HCT116 (cell line): Measurements from ENCODE around the gene MAMLD1. TPM values are rescaled to one million over a fixed set of nuclear protein-coding genes. Genes with fewer than 3 reads are reported as not detected.

Experiments
- ATAC-seq: fragments of 200-7000 bp; cut with Tn5 transposase; 2 replicates; pipeline ENCODE4 v1.9.1; 2020; ENCODE audit warnings: mild to moderate bottlenecking, moderate library complexity
- BruUV-seq: library from RNA; stranded (reverse); fragments of 400-500 nt; replicated peaks from 2 replicates; lab custom pipeline; 2021; lab: Mats Ljungman, UMichigan
- CTCF ChIA-PET: fragments of 300-600 bp; sonication (Branson Sonifier 250); formaldehyde crosslinking; loops from one replicate; lab custom pipeline; 2021; ENCODE audit warnings: antibody characterized with exemption; lab: Charles Lee
- POLR2A ChIA-PET: fragments of 300-600, 350-600 bp; sonication (Branson Sonifier 250); formaldehyde crosslinking; loops from one replicate; lab custom pipeline; 2021; ENCODE audit warnings: antibody characterized with exemption; lab: Charles Lee
- RAD21 ChIA-PET, 2 experiments: fragments of 300-600 bp; sonication (Branson Sonifier 250); formaldehyde crosslinking; loops; one replicate each; lab custom pipeline; 2023; ENCODE audit warnings: low total read pairs in 2 of 2; ENCODE audit not compliant: uncharacterized antibody in 2 of 2, unreplicated experiment in 2 of 2, low non-redundant PET in 1 of 2; lab: Charles Lee
- DNase-seq: peaks from one replicate; pipeline ENCODE4 v3.0.0-alpha.2; 2010; ENCODE audit warnings: low read depth, low spot score
- H2AFZ ChIP-seq: fragments of 200-600 bp; shearing (Covaris generic), sonication (generic); 2 replicates; pipeline ENCODE4 v1.6.1; 2017; ENCODE audit warnings: low read depth, mixed run types, mixed read lengths, antibody characterized with exemption, low read length; ENCODE audit not compliant: poor library complexity, severe bottlenecking
- H3K27ac ChIP-seq: 2 replicates; pipeline ENCODE4 v1.5.1; 2012; ENCODE audit warnings: low read depth, low read length
- H3K27me3 ChIP-seq: fragments of 200-600 bp; sonication (generic); 2 replicates; pipeline ENCODE4 v1.6.1; 2016; ENCODE audit warnings: mixed run types, low read length, mixed read lengths; ENCODE audit not compliant: insufficient read depth
- H3K36me3 ChIP-seq, 2 experiments: fragments of 200-500 bp in 1 of 2; fragments of 200-600 bp in 1 of 2; sonication (Bioruptor generic) in 1 of 2; sonication (generic) in 1 of 2; 2 replicates each; pipeline versions ENCODE4 v1.5.1 to v1.6.1; 2014 to 2016; ENCODE audit warnings: low read length in 2 of 2, inconsistent platforms in 1 of 2, mixed read lengths in 1 of 2, mixed run types in 1 of 2; ENCODE audit not compliant: insufficient read depth in 2 of 2, control insufficient read depth in 1 of 2
- H3K4me1 ChIP-seq, 2 experiments: fragments of 200-600 bp in 1 of 2; sonication (generic) in 1 of 2; 2 replicates each; pipeline versions ENCODE4 v1.5.1 to v1.6.1; 2012 to 2017; ENCODE audit warnings: low read length in 2 of 2, inconsistent platforms in 1 of 2, mild to moderate bottlenecking in 1 of 2, mixed read lengths in 1 of 2, mixed run types in 1 of 2, moderate library complexity in 1 of 2; ENCODE audit not compliant: insufficient read depth in 2 of 2, control insufficient read depth in 1 of 2
- H3K4me2 ChIP-seq: fragments of 200-600 bp; sonication (generic); 2 replicates; pipeline ENCODE4 v1.6.1; 2017; ENCODE audit warnings: mixed run types, low read length, mixed read lengths
- H3K4me3 ChIP-seq, 2 experiments: fragments of 200-600 bp in 1 of 2; sonication (generic) in 1 of 2; replicated peaks in 1 of 2; 2 replicates each; pipeline ENCODE4 v1.5.1; 2011 to 2016; ENCODE audit warnings: low read length in 2 of 2, control low read depth in 1 of 2, low read depth in 1 of 2, mild to moderate bottlenecking in 1 of 2, mixed read lengths in 1 of 2, mixed run types in 1 of 2
- H3K79me2 ChIP-seq: fragments of 200-600 bp; sonication (generic); 2 replicates; pipeline ENCODE4 v1.6.1; 2017; ENCODE audit warnings: mild to moderate bottlenecking, mixed run types, low read length, moderate library complexity, mixed read lengths; ENCODE audit not compliant: insufficient read depth
- H3K9ac ChIP-seq: fragments of 200-600 bp; sonication (generic); 2 replicates; pipeline ENCODE4 v1.6.1; 2016; ENCODE audit warnings: low read length, mixed read lengths
- H3K9me2 ChIP-seq: fragments of 200-600 bp; sonication (generic), shearing (Covaris generic); 2 replicates; pipeline ENCODE4 v1.6.1; 2017; ENCODE audit warnings: mixed run types, mild to moderate bottlenecking, moderate library complexity; ENCODE audit not compliant: insufficient read depth
- H3K9me3 ChIP-seq, 2 experiments: fragments of 200-500 bp in 1 of 2; fragments of 200-600 bp in 1 of 2; sonication (Bioruptor generic) in 1 of 2; sonication (generic) in 1 of 2; 2 replicates each; pipeline ENCODE4 v1.6.1; 2014 to 2017; ENCODE audit warnings: low read length in 2 of 2, mixed read lengths in 2 of 2, inconsistent platforms in 1 of 2, low read depth in 1 of 2, mild to moderate bottlenecking in 1 of 2, mixed run types in 1 of 2, moderate library complexity in 1 of 2; ENCODE audit not compliant: control insufficient read depth in 1 of 2, insufficient read depth in 1 of 2
- H4K20me1 ChIP-seq: fragments of 200-600 bp; sonication (generic), shearing (Covaris generic); 2 replicates; pipeline ENCODE4 v1.6.1; 2017; ENCODE audit warnings: mixed run types, mild to moderate bottlenecking, moderate library complexity; ENCODE audit not compliant: insufficient read depth
- CTCF ChIP-seq, 3 experiments: fragments of 200-600 bp in 1 of 3; sonication (generic) in 1 of 3; IDR thresholded peaks in 2 of 3; conservative IDR thresholded peaks in 1 of 3; 2 replicates each; pipeline ENCODE4 v1.5.1; 2012 to 2017; ENCODE audit warnings: low read depth in 2 of 3, low read length in 2 of 3, antibody characterized with exemption in 1 of 3, borderline replicate concordance in 1 of 3, control low read depth in 1 of 3, mild to moderate bottlenecking in 1 of 3, mixed read lengths in 1 of 3, mixed run types in 1 of 3, moderate library complexity in 1 of 3; ENCODE audit not compliant: insufficient read depth in 1 of 3
- REST ChIP-seq: IDR thresholded peaks from 2 replicates; pipeline ENCODE4 v1.6.1; 2012; ENCODE audit warnings: low read depth
- SRF ChIP-seq: IDR thresholded peaks from 2 replicates; pipeline ENCODE4 v1.6.1; 2012; ENCODE audit warnings: low read depth
- TCF7L2 ChIP-seq: IDR thresholded peaks from 2 replicates; pipeline ENCODE4 v1.7.0; 2011; ENCODE audit warnings: borderline replicate concordance, inconsistent platforms; ENCODE audit not compliant: insufficient read depth, insufficient read length; ENCODE audit errors: extremely low read depth
- YY1 ChIP-seq: IDR thresholded peaks from 2 replicates; pipeline ENCODE4 v1.6.1; 2011; ENCODE audit warnings: low read length, low read depth, moderate library complexity, mild to moderate bottlenecking; ENCODE audit not compliant: insufficient replicate concordance; ENCODE audit errors: extremely low read depth
- intact Hi-C: fragments of 100-400 bp; cut with micrococcal nuclease; formaldehyde crosslinking; loops from 2 replicates; pipeline ENCODE4 v1.10.0; 2022
- total RNA-seq: library from RNA; stranded (reverse); gene quantifications from one replicate; pipeline ENCODE4 v1.2.1, GENCODE V29; 2021; ENCODE audit not compliant: unreplicated experiment

The MAMLD1 gene
- total RNA-seq, 1 experiment from 2014 or later = 3.6 TPM

GRCh38 chrX:150502979-150503897 is 140.1 kb downstream of the MAMLD1 start:
- ATAC-seq = peak; percentile 36; the same call in 1 of the 2 replicates

More at GRCh38 chrX:150502979-150503897, 140.1 kb downstream of the MAMLD1 start:
- DNase-seq = no peak
- Histone ChIP-seq H3K36me3 (no peaks in the 10 kb centered on the region), H3K9me3 (no peaks in the 10 kb centered on the region), H3K79me2 (no peaks in the 10 kb centered on the region), H3K9ac (no peak overlapping the region), H2AFZ (no peak overlapping the region), H3K4me1 (peaks cover 9 to 21% of the 10 kb centered on the region in 2 experiments), H3K9me2 (no peaks in the 10 kb centered on the region), H3K4me2 (peak overlapping the region; percentile 50), H3K27me3 (no peaks in the 10 kb centered on the region), H3K4me3 (no peak overlapping the region), H3K27ac (no peak overlapping the region), H4K20me1 (no peaks in the 10 kb centered on the region)
- POLR2A ChIA-PET = no interaction called here
- intact Hi-C loops = no loop called here
- CTCF ChIA-PET = no interaction called here
- RAD21 ChIA-PET = no interaction called here
- no peak for TF ChIP-seq REST
- TF ChIP-seq YY1 = no peak
- no peak for TF ChIP-seq SRF
- TF ChIP-seq TCF7L2 = no peak
- TF ChIP-seq CTCF (IDR thresholded peaks at IDR 0.05 in 2 of 3, conservative IDR thresholded peaks at IDR 0.05 in 1 of 3; ENCODE audit: borderline replicate concordance in 1 of 3, insufficient read depth in 1 of 3, low read depth in 2 of 3, low read length in 2 of 3) = no peak
- no TSS peak for BruUV-seq
